HG03108 (cell line): ENCODE measurements around the gene BZW2.

Experiments
- ATAC-seq: cut with Tn5 transposase; IDR thresholded peaks from one replicate; pipeline ENCODE4 v1.9.1; 2021; ENCODE audit warnings: moderate library complexity; ENCODE audit not compliant: unreplicated experiment

BZW2 gene

GRCh38 chr7:16645593-16646471 is at the start of gene BZW2, which contains the start of gene ANKMY2:
BZW2 (plus strand) TSS chr7:16646181; CDS start chr7:16665444, 19,263 bp downstream.
ANKMY2 (minus strand) TSS chr7:16645754; CDS start chr7:16645573, 181 bp downstream.
- ATAC-seq: peak; percentile 98

- ATAC-seq: no peak
These were observed 48.0 kb upstream of the BZW2 start for GRCh38 chr7:16598015-16598414.

DNA sequence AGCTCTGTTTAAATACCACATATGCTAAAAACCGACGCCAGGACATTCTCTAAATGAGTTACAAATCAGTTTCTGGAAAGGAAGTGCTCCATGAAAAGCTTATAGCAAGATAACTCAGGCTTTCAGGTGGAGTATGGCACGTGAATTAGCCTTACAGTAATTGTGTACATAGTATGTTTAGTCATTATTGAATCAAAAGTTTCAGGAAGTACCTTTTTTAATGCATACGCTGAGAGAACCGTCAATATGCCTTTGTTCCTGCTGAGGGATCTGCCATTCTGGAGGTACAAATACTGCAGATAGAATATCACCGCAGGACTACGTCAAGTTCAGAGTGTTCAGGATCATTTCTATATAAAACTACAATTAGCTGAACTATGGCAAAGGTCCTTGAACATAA is 46.1 kb upstream of the BZW2 start:
- ATAC-seq: no peak

DNA sequence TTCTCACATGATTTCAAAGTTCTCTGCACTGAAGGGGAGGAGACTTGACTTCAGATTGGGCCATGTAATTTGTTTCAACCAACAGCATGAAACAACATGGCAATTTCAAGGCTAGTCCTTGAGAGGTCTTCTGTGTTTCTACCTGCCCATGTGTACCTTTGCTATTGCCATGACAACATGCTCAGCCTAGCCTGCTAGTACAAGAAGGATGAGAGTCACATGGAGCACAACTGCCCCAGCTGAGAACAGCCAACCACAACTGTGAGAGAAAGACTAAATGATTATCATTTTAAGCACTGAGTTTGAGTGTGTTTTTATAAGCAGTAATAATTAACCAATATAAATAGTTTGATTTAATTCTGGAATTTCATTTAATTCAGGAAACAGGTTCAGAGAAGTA is 42.3 kb upstream of the BZW2 start:
- no peak for ATAC-seq

- ATAC-seq: no peak
These were observed 41.9 kb upstream of the BZW2 start for GRCh38 chr7:16604054-16604453.

GRCh38 chr7:16606704-16607103 is 39.3 kb upstream of the BZW2 start:
- ATAC-seq: no peak

GRCh38 chr7:16609842-16610450 is 36.0 kb upstream of the BZW2 start:
- ATAC-seq: no peak

DNA sequence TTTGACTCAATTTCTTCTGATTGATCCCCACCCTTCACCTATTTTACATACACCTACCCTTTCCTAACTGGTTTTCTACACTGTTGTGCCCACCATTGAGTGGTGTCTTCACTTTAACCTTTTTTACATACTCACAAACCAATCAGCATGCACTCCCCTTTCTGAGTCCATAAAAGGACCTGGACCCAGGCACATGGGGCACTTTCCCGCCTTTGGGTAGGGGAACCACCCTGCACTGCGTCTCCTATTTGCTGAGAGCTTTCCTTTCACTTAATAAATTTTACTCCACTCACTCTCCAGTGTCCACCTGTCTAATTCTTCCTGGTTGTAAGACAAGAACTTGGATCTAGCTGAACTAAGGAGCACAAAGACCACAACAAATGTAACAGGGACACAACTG is 34.3 kb upstream of the BZW2 start:
- ATAC-seq: no peak

GRCh38 chr7:16615228-16615627 is 30.8 kb upstream of the BZW2 start:
- ATAC-seq: no peak

DNA sequence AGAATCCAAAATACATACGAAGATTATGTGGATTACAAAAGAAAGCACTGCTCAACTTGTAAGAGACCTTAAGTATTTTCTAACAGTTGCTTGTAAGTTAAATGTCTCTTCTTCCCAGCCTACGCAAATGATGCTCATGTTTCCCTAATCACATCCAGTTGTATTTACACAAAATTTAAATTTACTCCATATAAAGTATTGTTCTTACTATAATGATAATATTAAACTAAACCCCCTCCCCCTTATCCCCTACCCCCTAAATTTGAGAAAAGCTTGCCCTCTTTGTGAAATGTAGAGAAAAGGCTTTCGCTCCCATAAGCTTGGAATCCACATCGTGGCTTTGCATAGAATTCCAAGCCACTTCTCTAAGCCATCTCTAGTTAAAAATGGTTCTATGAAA is 29.9 kb upstream of the BZW2 start:
- no peak for ATAC-seq

GRCh38 chr7:16616542-16616941 is 29.4 kb upstream of the BZW2 start:
- no peak for ATAC-seq

GRCh38 chr7:16619979-16620408 is 26.0 kb upstream of the BZW2 start:
- peak; percentile 76 for ATAC-seq

DNA sequence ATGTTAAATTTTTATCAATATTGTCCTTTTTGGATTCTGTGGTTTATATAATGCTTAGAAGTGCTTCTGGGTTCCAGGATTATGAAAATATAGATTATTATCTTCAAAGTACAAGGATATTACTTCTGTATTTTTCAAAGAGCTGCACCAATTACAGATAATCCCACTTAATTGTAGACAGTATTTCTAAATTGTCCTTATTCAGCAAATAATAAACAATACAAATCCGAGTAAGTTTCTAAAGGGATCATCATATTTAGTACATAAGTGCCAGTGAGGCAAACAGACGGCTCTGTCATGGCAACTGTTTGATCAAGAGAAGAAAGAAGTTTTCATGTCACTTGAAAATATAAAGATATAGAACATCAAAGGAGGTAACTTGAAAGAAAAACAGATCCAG is 19.6 kb upstream of the BZW2 start:
- no peak for ATAC-seq

- no peak for ATAC-seq
These were observed 18.7 kb upstream of the BZW2 start for GRCh38 chr7:16627236-16627635.

GRCh38 chr7:16630654-16631053 is 15.3 kb upstream of the BZW2 start:
- no peak for ATAC-seq

DNA sequence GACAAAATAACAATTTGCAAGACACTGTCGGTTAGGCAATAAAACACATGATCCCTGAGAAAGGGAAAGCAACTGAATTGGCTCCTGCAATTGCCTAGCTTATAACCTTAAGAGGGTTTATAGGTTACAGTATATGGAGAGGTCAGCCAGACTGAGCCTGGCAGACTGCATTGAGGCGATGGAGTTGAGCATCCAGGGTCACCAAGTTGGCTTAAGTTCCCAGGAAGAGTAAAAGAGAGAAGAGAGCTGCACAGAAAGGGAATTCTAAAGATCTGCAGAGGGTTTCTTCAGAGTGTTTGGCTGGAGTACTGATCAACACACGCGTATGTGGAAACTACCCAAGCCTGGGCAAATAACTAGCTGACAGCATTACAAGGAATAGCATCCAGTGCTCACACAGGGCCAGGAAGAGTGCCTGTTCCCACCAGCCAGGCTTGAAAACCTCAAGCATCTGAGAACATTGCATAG is 11.7 kb upstream of the BZW2 start:
- ATAC-seq: no peak

DNA sequence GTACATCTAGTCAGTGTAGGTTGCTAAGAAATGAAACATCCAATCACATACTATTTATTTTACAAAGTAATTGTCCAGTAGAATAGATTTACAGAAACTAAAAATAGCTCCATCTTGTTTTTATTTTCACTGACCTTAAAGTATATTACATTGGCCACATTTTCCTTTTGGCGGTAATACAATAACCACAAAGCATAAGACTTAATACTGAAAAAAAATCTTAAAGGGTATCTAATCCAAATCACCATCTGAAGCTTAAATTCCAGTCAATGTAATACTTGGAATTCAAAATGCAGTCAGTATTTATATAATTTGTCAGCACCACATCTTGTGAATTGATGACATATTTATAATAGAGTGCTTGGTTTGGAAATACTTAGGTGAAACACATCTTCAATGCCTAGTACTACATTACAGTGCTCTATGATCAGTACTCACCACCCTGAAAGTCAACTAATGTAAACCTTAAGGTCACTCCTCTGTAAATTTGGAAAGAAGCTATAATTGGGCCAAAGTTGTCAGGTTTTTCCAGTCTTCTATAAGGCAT is 9.4 kb upstream of the BZW2 start:
- no peak for ATAC-seq

GRCh38 chr7:16637379-16637778 is 8.6 kb upstream of the BZW2 start:
- no peak for ATAC-seq

- ATAC-seq: no peak
These were observed 7.4 kb upstream of the BZW2 start for GRCh38 chr7:16638282-16639280.

DNA sequence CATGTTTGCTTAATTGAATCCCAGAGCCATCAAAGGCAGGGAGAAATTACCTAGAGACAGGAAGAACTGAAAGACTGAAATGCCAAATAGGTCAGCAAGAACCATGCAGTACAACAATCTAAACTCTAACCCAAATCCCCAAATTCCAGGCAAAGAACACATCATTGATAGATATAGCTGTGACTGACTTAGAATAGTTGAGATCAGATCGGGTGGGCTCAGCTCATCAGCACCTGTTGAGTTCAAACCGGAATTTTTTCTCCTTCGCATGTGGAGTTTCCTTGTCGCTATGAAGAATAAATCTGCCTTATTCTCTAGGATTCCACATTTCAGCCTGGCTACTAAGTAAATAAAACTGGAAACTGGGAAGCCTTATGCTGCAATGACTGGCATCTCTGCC is 1.8 kb upstream of the BZW2 start:
- ATAC-seq: no peak
